Adrenal gland (tissue), 5 donors: Measurements from ENCODE around the gene CAMSAP1.

ENCODE experiments used
- CTCF ChIP-seq, 6 experiments: fragments of 450-650 bp in 4 of 6; fragments of 200-600 bp in 2 of 6; sonication (generic) in 1 of 6; IDR thresholded peaks; 1 replicate in 5 of 6; 2 replicates in 1 of 6; pipeline versions ENCODE4 v1.5.1 to v1.8.0; 2016 to 2021; ENCODE audit warnings: antibody characterized with exemption in 6 of 6, mild to moderate bottlenecking in 2 of 6, moderate library complexity in 1 of 6
- POLR2A ChIP-seq, 2 donors: fragments of 450-650 bp; IDR thresholded peaks; one replicate each; pipeline ENCODE4 v1.6.1; 2017; ENCODE audit warnings: antibody characterized with exemption in 2 of 2, mild to moderate bottlenecking in 2 of 2, moderate library complexity in 1 of 2
- donor health status: DM: no; HTN: no; CAD: no.

- TF ChIP-seq CTCF (IDR thresholded peaks at IDR 0.05) (no peak), POLR2A (IDR thresholded peaks at IDR 0.05) (no peak)
These were observed 109.1 kb downstream of the CAMSAP1 start for GRCh38 chr9:135798263-135798585.
